Astrocyte of the cerebellum (primary cell): Measurements from ENCODE around the gene MAP3K14.

Source experiments
- DNase-seq: peaks from one replicate; pipeline ENCODE4 v3.0.0-alpha.2; 2011; ENCODE audit warnings: low read depth
- H3K4me3 ChIP-seq: 2 replicates; pipeline ENCODE4 v1.5.1; 2011; ENCODE audit warnings: mild to moderate bottlenecking, low read depth, low read length, moderate library complexity
- in situ Hi-C: cut with HindIII; loops from 2 replicates; pipeline ENCODE4 v1.10.0; 2017; ENCODE audit warnings: low sequenced_read_pairs
- TF ChIP-seq, protein P1 (sequence below): IDR thresholded peaks from 2 replicates; pipeline ENCODE4 v1.5.1; 2012; ENCODE audit warnings: low read length, low read depth, moderate library complexity, mild to moderate bottlenecking; ENCODE audit errors: missing control alignments

Gene MAP3K14

GRCh38 chr17:45225964-45226530, 90.8 kb downstream of the MAP3K14 start:
- H3K4me3 ChIP-seq, result no peak overlapping the region
- in situ Hi-C loops, result no loop called here

DNA sequence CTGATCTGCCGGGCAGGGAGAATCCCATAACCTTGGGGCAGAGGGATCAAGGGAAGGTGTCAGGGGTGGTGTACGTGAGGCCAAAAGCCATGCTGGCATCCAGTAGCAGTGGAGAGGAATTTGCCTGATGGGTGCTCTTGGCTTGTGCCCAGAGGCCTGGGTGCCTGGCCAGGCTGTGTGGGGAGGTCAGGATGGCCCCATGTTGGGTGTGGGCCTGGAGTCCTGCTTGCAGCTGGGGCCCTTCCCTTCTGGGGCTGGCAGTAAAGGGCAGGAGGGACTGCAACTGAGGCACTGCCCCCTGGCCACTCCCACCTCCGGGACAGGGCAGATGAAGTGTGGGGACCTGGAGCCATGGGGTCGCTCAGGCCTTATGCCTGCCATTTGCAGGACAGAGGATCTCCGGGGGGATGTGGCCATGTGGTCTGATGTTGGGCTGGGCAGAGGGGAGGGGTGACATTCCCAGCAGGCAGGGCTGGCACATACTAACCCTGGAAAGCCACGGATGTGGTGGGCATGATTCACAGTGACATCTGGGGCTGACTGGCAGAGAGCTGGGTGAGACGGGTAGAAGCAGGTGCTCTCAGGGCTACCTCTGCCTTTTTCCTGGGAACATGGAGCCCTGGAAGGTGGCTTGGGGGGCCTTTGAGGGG, 91.6 kb downstream of the MAP3K14 start:
- no peak for DNase-seq
- TF ChIP-seq, protein P1, sequence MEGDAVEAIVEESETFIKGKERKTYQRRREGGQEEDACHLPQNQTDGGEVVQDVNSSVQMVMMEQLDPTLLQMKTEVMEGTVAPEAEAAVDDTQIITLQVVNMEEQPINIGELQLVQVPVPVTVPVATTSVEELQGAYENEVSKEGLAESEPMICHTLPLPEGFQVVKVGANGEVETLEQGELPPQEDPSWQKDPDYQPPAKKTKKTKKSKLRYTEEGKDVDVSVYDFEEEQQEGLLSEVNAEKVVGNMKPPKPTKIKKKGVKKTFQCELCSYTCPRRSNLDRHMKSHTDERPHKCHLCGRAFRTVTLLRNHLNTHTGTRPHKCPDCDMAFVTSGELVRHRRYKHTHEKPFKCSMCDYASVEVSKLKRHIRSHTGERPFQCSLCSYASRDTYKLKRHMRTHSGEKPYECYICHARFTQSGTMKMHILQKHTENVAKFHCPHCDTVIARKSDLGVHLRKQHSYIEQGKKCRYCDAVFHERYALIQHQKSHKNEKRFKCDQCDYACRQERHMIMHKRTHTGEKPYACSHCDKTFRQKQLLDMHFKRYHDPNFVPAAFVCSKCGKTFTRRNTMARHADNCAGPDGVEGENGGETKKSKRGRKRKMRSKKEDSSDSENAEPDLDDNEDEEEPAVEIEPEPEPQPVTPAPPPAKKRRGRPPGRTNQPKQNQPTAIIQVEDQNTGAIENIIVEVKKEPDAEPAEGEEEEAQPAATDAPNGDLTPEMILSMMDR, result no peak
- no peak overlapping the region for H3K4me3 ChIP-seq
- in situ Hi-C loops, result no loop called here

More at GRCh38 chr17:45225964-45226530, 90.8 kb downstream of the MAP3K14 start:
- no peak for DNase-seq
- TF ChIP-seq, protein P1, result no peak

GRCh38 chr17:45224671-45225050, 92.2 kb downstream of the MAP3K14 start:
- TF ChIP-seq, protein P1, result no peak
- in situ Hi-C loops, result loop anchor here (25.0 kb wide), 1 partner anchor 638 kb away; no protein-coding TSS in a partner anchor
- no peak overlapping the region for H3K4me3 ChIP-seq
- no peak for DNase-seq

DNA sequence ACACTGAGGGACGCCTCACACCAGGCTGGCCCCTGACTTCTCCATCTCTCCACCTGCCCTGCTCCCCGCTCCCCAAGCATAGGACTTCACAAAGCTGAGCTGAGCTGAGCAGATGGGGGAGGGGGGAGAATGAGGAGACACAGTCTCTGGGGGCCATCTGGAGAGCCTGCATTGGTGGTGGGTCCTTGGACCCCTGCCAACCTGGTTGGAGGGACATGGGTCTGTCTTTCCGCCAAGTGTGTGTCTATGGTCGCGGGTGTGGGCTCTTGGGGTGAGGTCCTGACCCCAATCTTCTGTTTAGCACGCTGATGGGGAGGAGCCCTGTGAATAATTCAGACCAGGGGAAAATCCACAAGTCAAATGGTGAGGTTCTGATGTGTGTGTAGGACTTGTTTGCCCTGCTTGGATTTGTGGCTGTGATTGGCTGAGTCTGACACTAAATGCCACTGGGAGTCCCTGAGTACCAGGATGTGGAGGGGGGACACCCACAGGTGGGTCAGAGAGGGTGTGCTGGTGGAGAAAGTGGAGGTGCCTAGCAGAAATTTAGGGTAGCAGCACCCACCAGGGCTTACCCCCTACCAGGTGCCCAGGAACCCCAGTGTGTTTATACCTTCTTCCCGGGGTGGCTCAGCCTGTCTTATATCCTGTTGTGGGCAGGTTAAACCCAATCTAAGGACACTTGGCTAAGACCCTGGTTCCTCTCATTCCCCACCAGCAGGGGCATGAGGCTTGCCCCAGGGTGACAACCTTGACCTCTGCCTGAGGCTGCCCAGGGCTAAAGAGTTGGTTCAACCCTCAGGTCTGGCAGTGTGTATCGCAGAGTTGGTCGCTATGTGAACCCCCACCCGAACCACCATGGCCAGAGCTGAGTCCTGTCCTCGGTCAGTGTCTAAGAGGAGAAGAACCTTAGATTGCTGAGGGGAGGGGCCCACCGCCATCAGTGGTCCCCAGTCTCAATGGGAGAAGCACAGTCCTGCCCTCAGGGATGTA, 93.0 kb downstream of the MAP3K14 start:
- TF ChIP-seq, protein P1, result no peak
- no peak for DNase-seq
- H3K4me3 ChIP-seq, result no peak overlapping the region

DNA sequence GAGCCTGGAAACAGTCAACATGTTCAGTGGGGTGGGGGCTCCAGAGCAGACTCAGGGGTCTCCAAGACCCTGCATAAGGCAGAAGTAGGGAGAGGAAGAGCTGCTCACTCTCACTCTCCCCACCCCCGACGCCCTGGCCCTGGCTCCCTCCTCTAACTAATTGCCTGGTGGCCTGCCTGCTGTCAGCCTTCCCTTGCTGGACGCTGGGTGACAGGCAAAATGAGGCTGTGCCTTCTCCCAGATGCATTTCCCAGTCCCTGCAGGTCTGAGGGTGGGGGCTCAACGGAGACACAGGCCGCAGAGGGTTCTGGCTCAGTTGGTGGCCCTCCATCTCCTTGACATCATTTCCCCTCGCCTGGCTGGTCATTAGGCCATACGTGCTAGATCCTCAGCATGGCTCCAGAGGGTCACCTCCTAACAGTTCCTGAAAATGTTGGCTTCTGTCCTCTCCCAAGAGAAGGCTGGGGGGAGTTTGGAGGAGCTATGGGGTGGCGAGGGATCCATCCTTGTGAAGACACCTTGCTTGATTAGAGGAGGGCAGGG, 93.8 kb downstream of the MAP3K14 start:
- H3K4me3 ChIP-seq, result no peak overlapping the region
- in situ Hi-C loops, result loop anchor here (25.0 kb wide), 1 partner anchor 639 kb away; no protein-coding TSS in a partner anchor
- no peak for DNase-seq
- TF ChIP-seq, protein P1, result no peak

More for the DNA sequence above, 93.0 kb downstream of the MAP3K14 start:
- in situ Hi-C loops, result loop anchor here (25.0 kb wide), 1 partner anchor 638 kb away; no protein-coding TSS in a partner anchor
